Psoas muscle (tissue), 8 donors: ENCODE measurements around the gene HS3ST6. TPM values are rescaled to one million over a fixed set of nuclear protein-coding genes. Genes with fewer than 3 reads are reported as not detected.

Source experiments
- ATAC-seq, 4 donors: fragments of 200-7000 bp; cut with Tn5 transposase; one replicate each; pipeline ENCODE4 v1.9.1; 2020; ENCODE audit warnings: moderate library complexity in 3 of 4, mild to moderate bottlenecking in 2 of 4
- DNase-seq, 2 donors: peaks; one replicate each; pipeline ENCODE4 v3.0.0-alpha.2; 2020
- H3K27ac ChIP-seq: fragments of 200-600 bp; one replicate; pipeline ENCODE4 v1.8.0; 2022
- H3K27me3 ChIP-seq, 3 donors: fragments of 200-600 bp in 1 of 3; one replicate each; pipeline versions ENCODE4 v1.6.1 to v1.8.0; 2013 to 2022; ENCODE audit warnings: low read length in 2 of 3, mild to moderate bottlenecking in 2 of 3, moderate library complexity in 1 of 3; ENCODE audit not compliant: insufficient read depth in 3 of 3
- H3K36me3 ChIP-seq, 2 donors: fragments of 200-600 bp in 1 of 2; one replicate each; pipeline versions ENCODE4 v1.6.1 to v1.8.0; 2013 to 2022; ENCODE audit warnings: low read depth in 1 of 2, mild to moderate bottlenecking in 1 of 2, moderate library complexity in 1 of 2; ENCODE audit not compliant: insufficient read depth in 1 of 2
- H3K4me1 ChIP-seq: fragments of 200-600 bp; one replicate; pipeline ENCODE4 v1.8.0; 2022
- H3K4me3 ChIP-seq: fragments of 200-600 bp; one replicate; pipeline ENCODE4 v1.8.0; 2022; ENCODE audit warnings: mild to moderate bottlenecking
- H3K9me3 ChIP-seq: fragments of 200-600 bp; one replicate; pipeline ENCODE4 v1.8.0; 2022
- CTCF ChIP-seq: fragments of 200-600 bp; IDR thresholded peaks from one replicate; pipeline ENCODE4 v1.8.0; 2022; ENCODE audit warnings: antibody characterized with exemption
- WGBS, 3 donors: extraction: QIAGEN DNeasy Blood & Tissue Kit; methylation state at CpG; one replicate each; pipeline versions ENCODE4 v1.1.6 to v1.1.7; 2013; 5-methylcytosine and 5-hydroxymethylcytosine counted together
- intact Hi-C, 2 donors: fragments of 100-400 bp; cut with DNase I; formaldehyde crosslinking; loops; one replicate each; pipeline versions ENCODE4 v1.11.0 to v1.14.2; 2022
- polyA plus RNA-seq, 3 donors: library from polyadenylated mRNA; stranded (reverse); fragments of 200-250 nt; gene quantifications; one replicate each; pipeline ENCODE4 v1.2.3, GENCODE V29; 2013
- total RNA-seq, 4 donors: library from RNA; stranded (reverse); fragmentation: NEBNext Ultra II Directional in 2 of 4; extraction: Animal tissue kit (Norgen Biotek cat#: 25700) in 2 of 4; gene quantifications; one replicate each; pipeline versions ENCODE4 v1.2.1 to v1.2.4, GENCODE V29; 2021 to 2023
- donor health status: healthy with polysubstance abuse.
- donor health status: DM: no; HTN: no; CAD: no; lungs with moderate emphysema.
- donor health status: Bipolar disorder and iron deficiency.
- donor health status: healthy.
- donor health status: DM: yes; HTN: yes; CAD: no.
- donor health status: DM: no; HTN: no; CAD: no.
- donor health status: DM: no; HTN: no; CAD: no.
- donor health status: DM: yes; HTN: yes; CAD: no.

The HS3ST6 gene
- total and polyA plus RNA-seq, 7 donors, result not detected

GRCh38 chr16:1895949-1896675 is 22.1 kb downstream of the HS3ST6 start:
- no peak for TF ChIP-seq CTCF
- H3K4me3 ChIP-seq, result no peak overlapping the region
- H3K4me1 ChIP-seq, result no peaks in the 10 kb centered on the region
- H3K36me3 ChIP-seq, result no peaks in the 10 kb centered on the region
- no peak overlapping the region for H3K27ac ChIP-seq
- intact Hi-C loops, result no loop called here
- peaks cover 0 to 65% (median 4%) of the 10 kb centered on the region in 3 donors for H3K27me3 ChIP-seq
- peak in 1 of 2 donors; percentile 35 for DNase-seq
- 63 to 68% (median 68%) methylated on average over 27 of the region's 27 CpGs for WGBS, 3 donors
- H3K9me3 ChIP-seq, result no peaks in the 10 kb centered on the region
- ATAC-seq, result no peak

- WGBS, 3 donors, result 69 to 78% (median 73%) methylated on average over 5 of the region's 5 CpGs
- no peaks in the 10 kb centered on the region for H3K36me3 ChIP-seq
- no peak overlapping the region for H3K27ac ChIP-seq
- ATAC-seq (no peak), DNase-seq (peak in 1 of 2 donors; percentile 23)
- no peak overlapping the region for H3K4me3 ChIP-seq
- peaks cover 0 to 66% (median 4%) of the 10 kb centered on the region in 3 donors for H3K27me3 ChIP-seq
- no peak for TF ChIP-seq CTCF
- intact Hi-C loops, result no loop called here
- H3K4me1 ChIP-seq, result no peaks in the 10 kb centered on the region
- H3K9me3 ChIP-seq, result no peaks in the 10 kb centered on the region
Observed at GRCh38 chr16:1895068-1895467, 23.1 kb downstream of the HS3ST6 start.

GRCh38 chr16:1890708-1891050 is 27.5 kb downstream of the HS3ST6 start:
- Histone ChIP-seq H3K36me3 (no peaks in the 10 kb centered on the region), H3K27ac (no peak overlapping the region), H3K4me3 (no peak overlapping the region), H3K4me1 (no peaks in the 10 kb centered on the region), H3K27me3 (peaks cover 0 to 50% (median 4%) of the 10 kb centered on the region in 3 donors), H3K9me3 (no peaks in the 10 kb centered on the region)
- no peak for TF ChIP-seq CTCF
- DNase-seq, result no peak
- intact Hi-C loops, result no loop called here
- WGBS, 3 donors, result 29 to 41% (median 39%) methylated on average over 4 of the region's 4 CpGs
- no peak for ATAC-seq

- Histone ChIP-seq H3K4me3 (no peak overlapping the region), H3K27me3 (peaks cover 0 to 50% (median 4%) of the 10 kb centered on the region in 3 donors), H3K27ac (no peak overlapping the region), H3K36me3 (no peaks in the 10 kb centered on the region), H3K4me1 (no peaks in the 10 kb centered on the region), H3K9me3 (no peaks in the 10 kb centered on the region)
- no peak for TF ChIP-seq CTCF
- ATAC-seq (no peak), DNase-seq (no peak)
- WGBS, 3 donors, result 55 to 62% (median 57%) methylated on average over 16 of the region's 16 CpGs
- intact Hi-C loops, result no loop called here
Observed at GRCh38 chr16:1890024-1890707, 28.0 kb downstream of the HS3ST6 start.
